GM08714 (cell line): Measurements from ENCODE around the gene EMC6.

Source experiments
- H3K4me3 ChIP-seq: fragments of 200-500 bp; sonication (Bioruptor generic); 2 replicates; pipeline ENCODE4 v1.5.1; 2014; ENCODE audit warnings: mild to moderate bottlenecking, low read length, inconsistent platforms
- ZNF274 ChIP-seq: IDR thresholded peaks from 2 replicates; pipeline ENCODE4 v1.6.1; 2012; ENCODE audit warnings: mild to moderate bottlenecking, low read depth, low read length

The EMC6 gene

GRCh38 chr17:3660311-3660891, 8.2 kb upstream of the EMC6 start:
- H3K4me3 ChIP-seq = no peak overlapping the region
- TF ChIP-seq ZNF274 = no peak

- H3K4me3 ChIP-seq = no peak overlapping the region
- TF ChIP-seq ZNF274 = no peak
Observed at GRCh38 chr17:3663102-3664011, 5.3 kb upstream of the EMC6 start.

- TF ChIP-seq ZNF274 = no peak
- no peak overlapping the region for H3K4me3 ChIP-seq
Observed at GRCh38 chr17:3665834-3666233, 2.8 kb upstream of the EMC6 start.

- TF ChIP-seq ZNF274 = no peak
Observed at GRCh38 chr17:3666516-3666915, 2.1 kb upstream of the EMC6 start.

GRCh38 chr17:3667366-3668278, 990 bp upstream of the EMC6 start:
- no peak for TF ChIP-seq ZNF274
- H3K4me3 ChIP-seq = peak overlapping the region; percentile 87

More at GRCh38 chr17:3666516-3666915, 2.1 kb upstream of the EMC6 start:
- H3K4me3 ChIP-seq = no peak overlapping the region

- no peak for TF ChIP-seq ZNF274
- peak overlapping the region; percentile 80 for H3K4me3 ChIP-seq
Observed at GRCh38 chr17:3669085-3669347, 404 bp downstream of the EMC6 start.

- no peak for TF ChIP-seq ZNF274
- H3K4me3 ChIP-seq = peak overlapping the region; percentile 80
Observed at GRCh38 chr17:3669548-3669947, 936 bp downstream of the EMC6 start.

GRCh38 chr17:3672571-3672970, 4.0 kb downstream of the EMC6 start:
- no peak for TF ChIP-seq ZNF274
- H3K4me3 ChIP-seq = no peak overlapping the region

GRCh38 chr17:3675886-3676285, 7.3 kb downstream of the EMC6 start:
- no peak overlapping the region for H3K4me3 ChIP-seq
- TF ChIP-seq ZNF274 = no peak

GRCh38 chr17:3678095-3678820, 9.6 kb downstream of the EMC6 start:
- no peak overlapping the region for H3K4me3 ChIP-seq
- no peak for TF ChIP-seq ZNF274

- no peak overlapping the region for H3K4me3 ChIP-seq
- no peak for TF ChIP-seq ZNF274
Observed at GRCh38 chr17:3678821-3679530, 10.4 kb downstream of the EMC6 start.

GRCh38 chr17:3679531-3680126, 11.0 kb downstream of the EMC6 start:
- no peak for TF ChIP-seq ZNF274
- no peak overlapping the region for H3K4me3 ChIP-seq

- no peak for TF ChIP-seq ZNF274
- no peak overlapping the region for H3K4me3 ChIP-seq
Observed at GRCh38 chr17:3681057-3681456, 12.4 kb downstream of the EMC6 start.
